Spleen (tissue), 11 donors: Measurements from ENCODE around the gene JADE2. TPM values are rescaled to one million over a fixed set of nuclear protein-coding genes. Genes with fewer than 3 reads are reported as not detected.

Experiments
- DNase-seq: peaks from one replicate; pipeline ENCODE4 v3.0.0-alpha.2; 2020
- H3K27ac ChIP-seq, 8 donors: fragments of 200-600 bp; sonication (generic) in 7 of 8; 1 replicate in 4 of 8; 2 replicates in 4 of 8; pipeline versions ENCODE4 v1.5.0 to v1.8.0; 2016 to 2021; ENCODE audit warnings: inconsistent platforms in 4 of 8, mild to moderate bottlenecking in 4 of 8, moderate library complexity in 1 of 8
- H3K27me3 ChIP-seq, 7 donors: fragments of 200-600 bp; sonication (generic) in 6 of 7; replicated peaks in 1 of 7; 1 replicate in 4 of 7; 2 replicates in 3 of 7; pipeline versions ENCODE4 v1.5.0 to v1.8.0; 2016 to 2021; ENCODE audit warnings: inconsistent platforms in 3 of 7, mild to moderate bottlenecking in 1 of 7
- H3K36me3 ChIP-seq, 6 donors: fragments of 200-600 bp; sonication (generic) in 5 of 6; 1 replicate in 4 of 6; 2 replicates in 2 of 6; pipeline versions ENCODE4 v1.5.0 to v1.8.0; 2016 to 2021; ENCODE audit warnings: inconsistent platforms in 2 of 6
- H3K4me1 ChIP-seq, 6 donors: fragments of 200-600 bp; sonication (generic) in 5 of 6; 1 replicate in 3 of 6; 2 replicates in 3 of 6; pipeline versions ENCODE4 v1.5.0 to v1.8.0; 2016 to 2021; ENCODE audit warnings: inconsistent platforms in 3 of 6
- H3K4me3 ChIP-seq, 8 donors: fragments of 200-600 bp; sonication (generic) in 7 of 8; 1 replicate in 4 of 8; 2 replicates in 4 of 8; pipeline versions ENCODE4 v1.5.0 to v1.8.0; 2016 to 2021; ENCODE audit warnings: inconsistent platforms in 4 of 8, mild to moderate bottlenecking in 4 of 8, moderate library complexity in 2 of 8
- H3K9me3 ChIP-seq, 8 donors: fragments of 200-600 bp; sonication (generic) in 7 of 8; 1 replicate in 4 of 8; 2 replicates in 4 of 8; pipeline versions ENCODE4 v1.5.0 to v1.8.0; 2016 to 2021; ENCODE audit warnings: inconsistent platforms in 4 of 8
- CTCF ChIP-seq, 11 experiments: fragments of 200-600 bp in 7 of 11; fragments of 450-650 bp in 4 of 11; sonication (generic) in 4 of 11; IDR thresholded peaks in 8 of 11; conservative IDR thresholded peaks in 3 of 11; 1 replicate in 7 of 11; 2 replicates in 4 of 11; pipeline versions ENCODE4 v1.4.0 to v1.8.0; 2016 to 2021; ENCODE audit warnings: antibody characterized with exemption in 11 of 11, inconsistent platforms in 4 of 11, mild to moderate bottlenecking in 1 of 11
- POLR2A ChIP-seq, 3 donors: fragments of 450-650 bp; IDR thresholded peaks; one replicate each; pipeline ENCODE4 v1.5.1; 2017; ENCODE audit warnings: antibody characterized with exemption in 3 of 3, mild to moderate bottlenecking in 1 of 3
- POLR2AphosphoS5 ChIP-seq, 3 donors: sonication (generic); formaldehyde crosslinking; IDR thresholded peaks; one replicate each; pipeline ENCODE4 v1.5.1; 2017; ENCODE audit warnings: antibody characterized with exemption in 3 of 3
- WGBS, 5 donors: extraction: QIAGEN DNeasy Blood & Tissue Kit in 3 of 5; methylation state at CpG; one replicate each; pipeline versions ENCODE4 v1.1.5 to v1.1.7; 2013 to 2018; 5-methylcytosine and 5-hydroxymethylcytosine counted together
- intact Hi-C: fragments of 100-400 bp; cut with DNase I; formaldehyde crosslinking; loops from one replicate; pipeline ENCODE4 v1.15.0; 2023; ENCODE audit warnings: low total_unique reads
- polyA plus RNA-seq, 3 donors: library from polyadenylated mRNA; stranded (reverse); fragments of 200-250 nt; gene quantifications; one replicate each; pipeline ENCODE4 v1.2.1, GENCODE V29; 2013
- total RNA-seq, 7 donors: library from RNA; depleted of rRNA in 3 of 7; stranded (reverse); fragments of >200 nt in 3 of 7; fragmentation: NEBNext Ultra II Directional in 4 of 7; extraction: Animal tissue kit (Norgen Biotek cat#: 25700) in 4 of 7; gene quantifications; one replicate each; pipeline versions ENCODE4 v1.1.0 to v1.2.1, GENCODE V29; 2016 to 2021
- donor health status: healthy with polysubstance abuse.
- donor health status: DM: no; HTN: no; CAD: no; lungs with moderate emphysema.
- donor health status: DM: no; HTN: no; CAD: no.
- donor health status: Bipolar disorder and iron deficiency.
- donor health status: healthy.
- donor health status: DM: no; HTN: no; CAD: no.
- donor health status: DM: yes; HTN: yes; CAD: no.

Gene JADE2
- total and polyA plus RNA-seq, 10 donors = 12.3 to 131 (median 94.3) TPM

GRCh38 chr5:134568761-134569695 lies 43.6 kb downstream of the JADE2 start:
- peak; percentile 88 for DNase-seq
- peaks cover 31 to 64% (median 46%) of the 10 kb centered on the region in 6 donors for H3K4me1 ChIP-seq

GRCh38 chr5:134569758-134570364 lies 44.4 kb downstream of the JADE2 start:
- 77 to 92% (median 83%) methylated on average over 6 of the region's 6 CpGs for WGBS, 5 donors
- peaks cover 12 to 100% (median 98%) of the 10 kb centered on the region in 6 donors for H3K36me3 ChIP-seq
- no peaks in the 10 kb centered on the region for H3K27me3 ChIP-seq
- TF ChIP-seq CTCF (IDR thresholded peaks at IDR 0.05 in 8 of 11, conservative IDR thresholded peaks at IDR 0.05 in 3 of 11) (no peak), POLR2A (IDR thresholded peaks at IDR 0.05) (no peak), POLR2AphosphoS5 (IDR thresholded peaks at IDR 0.05) (peak in 1 of 3 donors; percentile 49)
- DNase-seq = no peak
- H3K9me3 ChIP-seq = no peaks in the 10 kb centered on the region
- H3K27ac ChIP-seq = peak overlapping the region; percentile 49 to 86 (median 69)
- intact Hi-C loops = loop anchor here (10.0 kb wide), 2 partner anchors 45 to 155 kb away; partner anchors contain the start of genes CDKN2AIPNL and JADE2
- peaks cover 31 to 64% (median 46%) of the 10 kb centered on the region in 6 donors for H3K4me1 ChIP-seq
- H3K4me3 ChIP-seq = no peak overlapping the region

More at GRCh38 chr5:134568761-134569695, 43.6 kb downstream of the JADE2 start:
- intact Hi-C loops = no loop called here
- H3K4me3 ChIP-seq = peak overlapping the region in 1 of 8 donors; percentile 27
- H3K27ac ChIP-seq = peak overlapping the region; percentile 49 to 86 (median 69)
- TF ChIP-seq CTCF (IDR thresholded peaks at IDR 0.05 in 8 of 11, conservative IDR thresholded peaks at IDR 0.05 in 3 of 11) (no peak), POLR2AphosphoS5 (IDR thresholded peaks at IDR 0.05) (peak; percentile 85 to 86 (median 86)), POLR2A (IDR thresholded peaks at IDR 0.05) (no peak)
- H3K9me3 ChIP-seq = no peaks in the 10 kb centered on the region
- WGBS, 5 donors = 64 to 85% (median 72%) methylated on average over 22 to 24 of the region's 24 CpGs
- no peaks in the 10 kb centered on the region for H3K27me3 ChIP-seq
- H3K36me3 ChIP-seq = peaks cover 9 to 100% (median 98%) of the 10 kb centered on the region in 6 donors

GRCh38 chr5:134570365-134570758 lies 44.9 kb downstream of the JADE2 start:
- intact Hi-C loops = loop anchor here (10.0 kb wide), 2 partner anchors 46 to 156 kb away; partner anchors contain the start of genes CDKN2AIPNL and JADE2
- 89 to 95% (median 91%) methylated on average over 9 of the region's 9 CpGs for WGBS, 5 donors
- TF ChIP-seq CTCF (IDR thresholded peaks at IDR 0.05 in 8 of 11, conservative IDR thresholded peaks at IDR 0.05 in 3 of 11) = no peak
- no peak for TF ChIP-seq POLR2AphosphoS5 (IDR thresholded peaks at IDR 0.05)
- TF ChIP-seq POLR2A (IDR thresholded peaks at IDR 0.05) = no peak
- no peaks in the 10 kb centered on the region for H3K27me3 ChIP-seq
- H3K36me3 ChIP-seq = peaks cover 13 to 100% (median 98%) of the 10 kb centered on the region in 6 donors
- peaks cover 31 to 64% (median 46%) of the 10 kb centered on the region in 6 donors for H3K4me1 ChIP-seq
- H3K4me3 ChIP-seq = no peak overlapping the region
- no peaks in the 10 kb centered on the region for H3K9me3 ChIP-seq
- DNase-seq = no peak
- peak overlapping the region in 7 of 8 donors; percentile 53 to 86 (median 75) for H3K27ac ChIP-seq
